Activated T-helper 9 cell treated with anti-CD3 and anti-CD28 coated beads, Interleukin-2, amount 50 U/mL, for 16 hours (primary cell): Measurements from ENCODE around the gene HLA-DOA.

Experiments
- DNase-seq: peaks from one replicate; pipeline ENCODE4 v3.0.0-alpha.2; 2020; ENCODE audit warnings: low read depth

The HLA-DOA gene

DNA sequence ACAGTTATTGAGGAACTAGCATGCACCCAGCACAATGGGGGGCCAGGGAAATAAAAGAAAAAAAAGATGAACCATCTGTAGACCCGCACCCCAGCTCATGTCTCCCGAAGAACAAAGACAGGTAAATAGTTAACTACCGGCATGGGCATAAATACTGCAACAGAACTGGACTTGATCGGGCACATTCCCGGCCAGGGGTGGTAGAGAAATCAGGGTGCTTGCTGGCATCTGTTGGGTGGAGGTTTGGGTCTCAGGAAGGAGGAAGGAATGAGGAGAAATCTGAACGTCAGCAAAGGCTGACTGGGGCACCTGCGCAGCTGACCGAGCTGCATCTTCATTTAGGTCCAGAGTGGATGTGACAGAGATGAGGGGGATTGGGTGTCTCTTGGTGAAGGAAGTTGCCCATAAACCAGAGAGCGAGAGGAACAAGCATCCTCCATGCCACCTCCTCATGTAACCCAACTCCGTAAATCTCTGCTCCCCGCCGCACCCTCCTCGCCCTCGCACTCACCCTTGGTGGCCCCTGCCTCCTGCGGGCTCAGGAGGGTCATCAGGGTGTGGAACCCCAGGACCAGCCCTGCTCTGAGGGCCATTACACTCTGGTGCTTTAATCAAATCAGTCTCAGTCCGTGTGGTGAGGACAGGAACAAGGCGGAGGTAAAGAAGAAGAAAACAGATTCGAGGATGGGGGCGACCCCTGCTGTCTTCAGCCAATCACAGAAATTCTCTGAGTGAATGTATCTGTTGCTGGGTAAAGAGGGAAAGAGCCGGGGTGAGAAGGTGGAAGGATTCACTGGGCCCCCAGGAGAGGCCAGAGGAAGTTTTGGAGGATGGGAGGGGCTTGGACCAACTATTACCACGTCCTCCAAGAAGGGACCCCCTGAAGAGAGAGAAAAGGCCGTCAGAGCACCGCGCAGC, at the start of gene HLA-DOA:
TSS of gene HLA-DOA (minus strand) at position 648 of the 918 bp plus-strand sequence.
- no peak for DNase-seq

DNA sequence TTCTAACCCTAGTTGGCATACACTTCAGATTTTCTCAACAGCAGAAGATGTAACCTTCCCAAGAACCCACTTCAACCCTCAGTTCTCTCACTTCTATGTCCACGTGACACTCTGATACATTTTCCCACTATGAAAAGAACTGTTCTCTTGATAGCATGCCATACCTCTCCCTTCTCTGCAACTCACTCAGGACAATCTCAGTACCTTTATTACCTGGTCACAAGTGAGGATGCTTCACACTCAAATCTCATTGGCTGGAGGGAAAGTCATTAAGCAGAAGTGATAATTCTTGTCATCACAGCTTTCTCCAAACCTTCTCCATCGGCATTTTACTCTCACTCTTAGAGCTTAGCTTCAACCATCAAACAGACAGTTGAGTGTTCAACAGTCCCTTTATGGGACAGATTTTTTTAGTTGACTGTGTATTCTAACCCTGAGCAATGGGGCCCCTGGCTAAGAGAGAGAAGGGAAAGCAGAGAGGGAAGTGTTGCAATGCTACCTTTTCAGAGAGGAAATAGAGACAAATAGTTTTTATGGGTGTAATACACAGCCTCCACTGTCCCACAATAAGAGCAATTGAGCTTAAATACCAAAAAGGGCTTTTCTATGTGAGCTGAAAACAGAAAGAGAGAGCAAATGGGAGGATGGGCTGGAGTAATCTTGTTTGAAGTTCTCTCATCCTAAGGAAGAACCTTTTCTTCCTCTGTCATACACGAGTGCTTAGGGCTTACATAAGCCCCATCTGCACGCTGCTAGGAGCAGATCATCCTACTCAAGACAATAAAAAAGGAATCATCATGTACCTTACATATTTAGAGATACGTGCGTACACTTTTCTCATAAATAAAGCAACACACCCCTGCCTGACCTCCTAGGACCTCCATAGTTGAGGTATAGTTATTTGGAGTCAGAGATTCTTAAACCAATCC, 48.1 kb upstream of the HLA-DOA start:
- DNase-seq = no peak

DNA sequence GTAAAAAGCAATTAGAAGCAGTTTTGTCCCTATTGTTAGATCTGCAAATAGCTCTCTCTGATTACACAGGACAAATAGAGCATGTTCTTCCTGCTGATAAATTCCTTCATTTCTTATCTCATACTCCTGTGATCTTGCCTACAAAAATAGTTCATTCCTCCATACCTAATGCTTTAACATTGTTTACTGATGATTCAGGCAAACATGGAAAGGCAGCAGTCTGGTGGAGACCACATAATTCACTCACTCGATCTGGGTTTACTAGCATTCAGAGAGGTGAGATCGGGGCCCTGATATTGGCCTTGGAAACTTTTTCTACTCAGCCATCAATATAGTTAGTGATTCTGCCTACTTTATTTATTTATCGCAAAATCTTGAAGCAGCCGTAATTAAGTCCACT, 43.8 kb upstream of the HLA-DOA start:
- DNase-seq = no peak

- no peak for DNase-seq
Measured at GRCh38 chr6:33052627-33053026, 43.2 kb upstream of the HLA-DOA start.

DNA sequence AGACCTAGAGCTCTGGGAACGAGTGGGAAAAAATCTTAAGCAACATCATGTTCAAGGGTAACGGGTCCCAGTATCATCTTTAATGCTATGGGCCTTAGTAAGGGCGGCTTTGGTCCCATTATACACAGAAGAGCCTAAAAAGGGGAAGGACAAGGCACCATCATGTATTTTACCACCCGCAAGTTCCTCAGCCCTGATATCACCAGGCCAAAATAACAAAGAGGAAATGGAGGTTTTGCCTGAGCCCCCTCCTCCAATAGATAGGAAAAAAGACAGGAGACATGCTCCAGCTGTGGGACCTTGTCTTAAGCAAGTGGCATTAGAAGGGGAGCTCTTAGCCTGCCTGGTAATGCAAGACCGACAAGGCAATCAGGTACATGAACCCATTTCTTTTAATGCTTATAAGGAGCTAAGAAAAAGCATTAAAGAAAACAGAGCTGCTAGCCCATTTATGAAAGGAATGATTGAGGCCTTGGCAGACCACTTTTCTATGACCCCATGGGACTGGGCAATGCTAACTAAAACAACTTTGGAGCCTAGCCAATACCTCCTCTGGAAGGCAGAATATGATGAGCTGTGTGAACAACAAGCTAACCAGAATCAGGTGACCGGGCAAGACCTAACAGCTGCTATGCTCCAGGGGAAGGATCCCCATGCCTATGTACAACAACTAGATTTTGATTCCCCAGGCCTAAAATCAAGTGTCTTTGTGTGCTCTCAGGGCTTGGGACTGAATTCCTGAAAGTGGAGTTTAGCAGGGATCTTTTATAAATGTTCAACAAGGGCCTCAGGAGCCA, 40.8 kb upstream of the HLA-DOA start:
- DNase-seq = no peak

DNA sequence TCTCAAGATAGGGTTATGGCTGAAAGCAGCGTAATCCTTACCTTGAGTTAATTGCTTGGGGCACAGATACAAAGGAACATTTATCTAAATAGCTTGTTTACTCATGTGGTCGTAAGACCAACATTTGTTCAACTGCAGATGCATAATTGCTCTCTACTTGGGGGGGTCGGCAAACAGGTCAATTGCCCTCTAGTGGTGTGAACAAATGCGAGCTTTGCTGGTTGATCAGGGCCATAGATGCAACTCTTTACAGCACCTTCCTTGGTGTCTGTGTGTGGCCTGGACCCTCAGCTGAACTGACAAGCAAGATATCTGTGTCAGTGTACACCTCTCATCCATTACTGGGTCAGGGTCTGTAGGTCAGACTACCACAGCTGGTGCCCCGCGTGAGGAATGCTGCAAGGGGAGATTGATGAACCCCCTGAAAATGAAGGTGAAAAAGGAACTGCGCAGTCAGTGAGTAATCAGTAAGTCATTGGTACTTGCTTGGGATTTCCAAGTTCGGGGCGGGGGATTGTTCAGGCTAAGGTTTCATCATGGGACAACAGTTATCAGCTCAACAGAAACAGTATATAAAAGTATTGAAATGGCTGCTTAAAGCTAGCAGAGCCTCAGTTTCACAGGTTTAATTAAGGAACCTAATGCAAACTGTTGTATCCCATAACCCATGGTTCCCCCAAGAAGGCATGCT, 40.1 kb upstream of the HLA-DOA start:
- DNase-seq = no peak

GRCh38 chr6:33040157-33040556, 30.8 kb upstream of the HLA-DOA start:
- DNase-seq = no peak

DNA sequence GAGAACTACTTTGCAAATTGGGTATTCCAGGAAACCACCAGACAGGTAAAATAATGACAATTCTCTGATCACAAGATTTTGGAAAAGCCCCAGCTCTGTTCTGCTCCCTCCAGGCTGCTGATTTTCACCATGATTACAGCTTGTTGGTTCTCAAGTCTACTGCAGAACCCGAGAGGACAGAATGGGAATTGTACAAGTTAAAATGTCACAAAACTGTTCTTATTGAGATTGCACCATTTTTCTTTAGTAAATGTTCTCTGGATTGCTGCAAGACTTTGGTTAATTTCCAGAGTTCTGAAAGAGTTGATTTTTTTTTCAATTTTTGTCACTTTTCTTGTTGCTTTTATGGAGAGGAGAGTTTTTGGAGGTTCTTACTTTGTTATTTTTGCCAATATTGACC, 27.1 kb upstream of the HLA-DOA start:
- no peak for DNase-seq

- no peak for DNase-seq
Measured at GRCh38 chr6:33034554-33034953, 25.2 kb upstream of the HLA-DOA start.

GRCh38 chr6:33030245-33030644, 20.9 kb upstream of the HLA-DOA start:
- no peak for DNase-seq

DNA sequence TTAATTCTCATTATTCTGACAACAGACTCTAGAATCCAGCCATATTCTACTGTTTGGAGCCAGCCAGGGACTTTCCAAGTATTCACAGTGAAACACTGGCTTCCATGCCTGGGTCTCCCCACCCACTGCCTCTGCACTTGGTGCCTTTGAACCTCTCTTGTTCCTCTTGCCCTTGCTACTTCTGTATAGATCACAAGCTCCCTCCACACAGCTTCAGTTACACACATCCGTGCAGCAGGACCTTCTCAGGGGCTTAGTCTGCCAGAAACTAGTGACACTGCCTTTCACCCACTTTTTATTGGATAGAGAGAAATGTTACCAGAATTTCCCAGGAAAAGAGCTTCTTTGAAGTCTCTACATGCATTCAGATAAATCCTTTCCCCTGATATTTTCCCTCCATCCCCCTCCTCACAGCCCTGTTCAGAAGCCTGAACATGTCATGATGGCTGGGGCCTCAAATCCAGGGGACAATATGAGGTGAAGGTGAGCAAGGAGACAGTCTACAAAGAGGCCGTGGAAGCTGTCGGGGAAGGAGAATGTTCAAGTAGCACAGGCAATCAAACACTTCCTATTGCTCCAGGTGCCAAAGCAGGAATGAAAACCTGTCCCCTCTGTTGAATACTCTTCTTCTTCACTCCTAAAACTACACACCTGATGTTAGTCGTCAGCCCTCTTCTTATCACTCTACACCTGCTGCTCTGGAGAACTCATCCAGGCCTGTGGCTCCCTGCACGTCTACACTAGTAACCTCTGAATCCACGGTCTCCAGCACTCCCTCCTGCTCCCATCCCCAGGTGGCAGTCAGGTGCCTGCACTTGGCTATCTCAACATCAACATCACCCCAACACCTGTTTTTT, 20.2 kb upstream of the HLA-DOA start:
- DNase-seq = no peak

DNA sequence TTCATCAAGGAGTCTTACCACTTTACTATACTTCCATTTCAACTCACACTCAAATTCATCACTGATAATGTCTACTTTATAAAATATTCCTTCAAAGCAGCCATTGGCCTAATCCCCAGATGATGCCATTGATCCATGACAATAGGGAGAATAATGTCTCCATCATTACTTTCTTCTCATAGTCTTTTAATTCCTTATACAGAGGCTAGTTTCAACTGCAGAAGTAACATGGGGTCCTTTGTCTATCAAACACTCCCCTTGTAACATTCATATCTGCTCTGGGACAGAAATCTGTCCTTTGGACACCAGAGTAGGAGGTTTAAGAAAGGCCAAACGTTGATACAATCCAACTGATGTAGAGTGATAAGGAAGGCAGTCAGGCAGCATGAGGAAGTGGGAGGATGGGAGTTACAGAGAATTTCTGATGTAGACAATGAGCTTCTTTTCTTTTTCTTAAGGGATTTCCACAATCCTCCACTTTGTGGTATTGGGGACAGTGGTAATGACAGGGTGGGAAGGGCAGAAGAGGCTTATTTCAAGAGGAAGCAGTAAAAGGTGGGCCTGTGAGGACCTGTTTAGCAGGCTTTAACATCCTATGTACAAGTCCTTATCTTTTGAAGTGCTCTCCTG, 18.9 kb upstream of the HLA-DOA start:
- no peak for DNase-seq

GRCh38 chr6:33024521-33024920, 15.1 kb upstream of the HLA-DOA start:
- DNase-seq = no peak

GRCh38 chr6:33023536-33023935, 14.1 kb upstream of the HLA-DOA start:
- no peak for DNase-seq

DNA sequence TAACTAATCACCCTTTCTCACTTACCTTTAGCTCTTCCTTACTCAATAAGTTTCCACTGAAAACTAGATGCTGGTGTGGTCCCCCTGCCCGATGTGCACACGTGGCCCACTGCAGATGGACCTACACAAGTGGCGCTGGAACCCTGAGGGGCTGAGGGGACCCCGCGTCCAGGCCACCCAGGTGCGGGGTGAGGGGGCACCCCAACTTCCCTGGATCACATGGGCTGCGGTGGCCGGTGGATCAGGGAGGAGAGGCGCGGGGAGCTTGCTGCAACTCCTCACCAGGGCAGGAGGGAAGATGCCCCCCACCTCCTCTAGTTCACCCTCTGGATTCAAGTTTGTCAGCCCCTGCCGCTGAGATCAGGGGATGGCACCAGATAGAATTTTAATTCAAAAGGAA, 12.5 kb upstream of the HLA-DOA start:
- DNase-seq = no peak

GRCh38 chr6:33019372-33019771, 10.0 kb upstream of the HLA-DOA start:
- DNase-seq = no peak

- DNase-seq = no peak
Measured at GRCh38 chr6:33018904-33019303, 9.5 kb upstream of the HLA-DOA start.

- DNase-seq = no peak
Measured at GRCh38 chr6:33018418-33018817, 9.0 kb upstream of the HLA-DOA start.

- no peak for DNase-seq
Measured at GRCh38 chr6:33017694-33018353, 8.4 kb upstream of the HLA-DOA start.
